Measurements from ENCODE around the gene KCNMB4.

Gene KCNMB4

DNA sequence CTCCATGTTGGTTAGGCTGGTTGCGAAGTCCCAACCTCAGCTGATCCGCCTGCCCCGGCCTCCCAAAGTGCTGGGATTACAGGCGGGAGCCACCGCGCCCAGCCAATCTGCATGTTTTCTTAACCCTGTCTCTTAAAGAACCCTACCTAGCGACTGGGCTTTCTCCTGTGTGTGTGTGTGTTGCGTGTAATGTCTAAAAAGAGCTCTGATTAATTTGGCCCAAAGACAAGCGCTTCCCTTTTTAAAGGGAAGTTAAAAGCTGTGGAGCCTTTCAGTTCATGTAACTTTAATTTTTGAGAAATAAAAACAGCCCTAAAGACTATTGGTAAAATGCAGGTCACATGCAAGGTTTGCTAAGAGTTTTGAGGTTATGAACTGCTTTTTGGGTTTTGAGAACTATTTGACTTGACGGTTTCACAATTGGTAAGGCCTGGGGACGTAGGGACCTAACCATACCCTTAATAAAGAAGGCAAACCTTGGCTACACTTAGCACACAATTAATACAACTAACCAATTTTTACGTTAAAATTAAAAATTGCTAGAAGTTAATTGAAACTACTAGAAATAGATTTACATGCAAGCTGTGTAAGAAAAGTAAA, 103.2 kb downstream of the KCNMB4 start:
- Histone ChIP-seq H3K79me2 (no peaks in the 10 kb centered on the region), H2AFZ (no peak overlapping the region), H3K9ac (no peak overlapping the region), H3K4me3 (ENCODE audit: low read depth, low read length) (no peak overlapping the region), H3K27ac (no peak overlapping the region), H3K9me3 (ENCODE audit: control insufficient read depth, low read length) (no peaks in the 10 kb centered on the region), H3K4me2 (ENCODE audit: low read length) (no peak overlapping the region), H3K36me3 (ENCODE audit: control insufficient read depth, insufficient read depth, low read length) (no peaks in the 10 kb centered on the region), H3K27me3 (ENCODE audit: control insufficient read depth, insufficient read depth, low read length) (no peaks in the 10 kb centered on the region), H3K4me1 (no peaks in the 10 kb centered on the region)
- no peak for TF ChIP-seq CTCF (IDR thresholded peaks at IDR 0.05)

- TF ChIP-seq CTCF (IDR thresholded peaks at IDR 0.05), result no peak
- no peak overlapping the region for H3K4me2 ChIP-seq (ENCODE audit: low read length)
- H3K27me3 ChIP-seq (ENCODE audit: control insufficient read depth, insufficient read depth, low read length), result no peaks in the 10 kb centered on the region
- no peaks in the 10 kb centered on the region for H3K79me2 ChIP-seq
- H3K9ac ChIP-seq, result no peak overlapping the region
- H3K9me3 ChIP-seq (ENCODE audit: control insufficient read depth, low read length), result no peaks in the 10 kb centered on the region
- H3K4me3 ChIP-seq (ENCODE audit: low read depth, low read length), result no peak overlapping the region
- H3K4me1 ChIP-seq, result no peaks in the 10 kb centered on the region
- no peak overlapping the region for H3K27ac ChIP-seq
- no peaks in the 10 kb centered on the region for H3K36me3 ChIP-seq (ENCODE audit: control insufficient read depth, insufficient read depth, low read length)
- H2AFZ ChIP-seq, result no peak overlapping the region
These were observed 116.7 kb downstream of the KCNMB4 start for GRCh38 chr12:70482764-70483163.

Data from parathyroid adenoma (tissue), 2 donors.